Liver (tissue), 3 donors: Measurements from ENCODE around the gene SLC19A2.

Experiments used
- CTCF ChIP-seq: fragments of 150-350 bp; IDR thresholded peaks from 2 replicates; pipeline ENCODE4 v1.5.1; 2017; ENCODE audit warnings: improper control_type of control experiment, low read depth, low read length; ENCODE audit not compliant: missing input control
- GABPA ChIP-seq, 2 donors: IDR thresholded peaks in 1 of 2; conservative IDR thresholded peaks in 1 of 2; 2 replicates each; pipeline ENCODE4 v1.6.1; 2016; ENCODE audit warnings: antibody characterized with exemption in 2 of 2, mild to moderate bottlenecking in 1 of 2, moderate library complexity in 1 of 2
- MAX ChIP-seq: IDR thresholded peaks from 2 replicates; pipeline ENCODE4 v1.6.1; 2016; ENCODE audit warnings: antibody characterized with exemption
- SP1 ChIP-seq: IDR thresholded peaks from 2 replicates; pipeline ENCODE4 v1.6.1; 2018; ENCODE audit warnings: antibody characterized with exemption, mild to moderate bottlenecking
- TAF1 ChIP-seq: conservative IDR thresholded peaks from 2 replicates; pipeline ENCODE4 v1.6.1; 2016; ENCODE audit warnings: antibody characterized with exemption, mild to moderate bottlenecking
- donor health status: healthy.
- donor health status: healthy.

- no peak for TF ChIP-seq CTCF
- no peak for TF ChIP-seq SP1
- TF ChIP-seq GABPA (IDR thresholded peaks at IDR 0.05 in 1 of 2, conservative IDR thresholded peaks at IDR 0.05 in 1 of 2) = no peak
- TF ChIP-seq MAX = no peak
- no peak for TF ChIP-seq TAF1
Measured at GRCh38 chr1:169487561-169487960, 1.8 kb upstream of the SLC19A2 start.
